ENCODE data around the gene PELI1.

Gene PELI1

DNA sequence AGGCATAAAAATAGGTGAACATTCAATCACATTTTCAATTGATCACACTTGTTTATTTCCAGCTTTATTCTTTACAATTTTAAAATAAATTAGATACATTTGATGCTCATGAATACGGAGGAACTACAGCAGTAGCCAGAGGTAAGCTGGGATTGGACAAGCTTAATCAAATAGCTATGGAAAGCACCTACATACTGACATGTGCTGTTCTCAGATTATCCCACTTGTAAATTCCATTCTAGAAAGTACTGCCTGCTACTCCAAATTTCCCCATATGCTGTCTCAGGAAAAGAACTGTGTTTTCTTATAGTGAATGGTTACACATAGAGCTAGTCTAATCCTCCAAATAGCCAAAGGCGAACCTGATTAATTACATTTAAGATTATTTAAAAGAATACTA is 24.2 kb downstream of the PELI1 start:
- peaks cover 100% of the 10 kb centered on the region for H3K79me2 ChIP-seq (ENCODE audit: control insufficient read depth, low read length)
- no peak for TF ChIP-seq EZH2phosphoT487 (IDR thresholded peaks at IDR 0.05; ENCODE audit: borderline replicate concordance, low read length)
- TF ChIP-seq, protein P1, sequence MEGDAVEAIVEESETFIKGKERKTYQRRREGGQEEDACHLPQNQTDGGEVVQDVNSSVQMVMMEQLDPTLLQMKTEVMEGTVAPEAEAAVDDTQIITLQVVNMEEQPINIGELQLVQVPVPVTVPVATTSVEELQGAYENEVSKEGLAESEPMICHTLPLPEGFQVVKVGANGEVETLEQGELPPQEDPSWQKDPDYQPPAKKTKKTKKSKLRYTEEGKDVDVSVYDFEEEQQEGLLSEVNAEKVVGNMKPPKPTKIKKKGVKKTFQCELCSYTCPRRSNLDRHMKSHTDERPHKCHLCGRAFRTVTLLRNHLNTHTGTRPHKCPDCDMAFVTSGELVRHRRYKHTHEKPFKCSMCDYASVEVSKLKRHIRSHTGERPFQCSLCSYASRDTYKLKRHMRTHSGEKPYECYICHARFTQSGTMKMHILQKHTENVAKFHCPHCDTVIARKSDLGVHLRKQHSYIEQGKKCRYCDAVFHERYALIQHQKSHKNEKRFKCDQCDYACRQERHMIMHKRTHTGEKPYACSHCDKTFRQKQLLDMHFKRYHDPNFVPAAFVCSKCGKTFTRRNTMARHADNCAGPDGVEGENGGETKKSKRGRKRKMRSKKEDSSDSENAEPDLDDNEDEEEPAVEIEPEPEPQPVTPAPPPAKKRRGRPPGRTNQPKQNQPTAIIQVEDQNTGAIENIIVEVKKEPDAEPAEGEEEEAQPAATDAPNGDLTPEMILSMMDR (IDR thresholded peaks at IDR 0.05; ENCODE audit: low read depth, low read length, poor library complexity, severe bottlenecking), result no peak
- no peaks in the 10 kb centered on the region for H3K9me3 ChIP-seq (ENCODE audit: control insufficient read depth, insufficient read depth, low read length)
- no peak overlapping the region; the same call in 1 of the 2 replicates for H3K4me3 ChIP-seq (ENCODE audit: low read length)
- H4K20me1 ChIP-seq (ENCODE audit: control insufficient read depth, insufficient read depth, low read depth, low read length), result peaks cover 19% of the 10 kb centered on the region
- no peaks in the 10 kb centered on the region for H3K9me2 ChIP-seq (replicated peaks; ENCODE audit: control insufficient read depth, low read length)
- peaks cover 40% of the 10 kb centered on the region for H3F3A ChIP-seq (ENCODE audit: control insufficient read depth, insufficient read depth)
- H3K27ac ChIP-seq (ENCODE audit: low read depth, low read length), result peak overlapping the region; percentile 19
- peaks cover 100% of the 10 kb centered on the region for H3K4me1 ChIP-seq (ENCODE audit: control insufficient read depth, low read length)
- H3K36me3 ChIP-seq (ENCODE audit: control insufficient read depth, low read length), result peaks cover 86% of the 10 kb centered on the region
- peak overlapping the region; percentile 39 for H3K4me2 ChIP-seq (ENCODE audit: low read length)
- no peaks in the 10 kb centered on the region for H3K27me3 ChIP-seq (ENCODE audit: control insufficient read depth, low read length)

DNA sequence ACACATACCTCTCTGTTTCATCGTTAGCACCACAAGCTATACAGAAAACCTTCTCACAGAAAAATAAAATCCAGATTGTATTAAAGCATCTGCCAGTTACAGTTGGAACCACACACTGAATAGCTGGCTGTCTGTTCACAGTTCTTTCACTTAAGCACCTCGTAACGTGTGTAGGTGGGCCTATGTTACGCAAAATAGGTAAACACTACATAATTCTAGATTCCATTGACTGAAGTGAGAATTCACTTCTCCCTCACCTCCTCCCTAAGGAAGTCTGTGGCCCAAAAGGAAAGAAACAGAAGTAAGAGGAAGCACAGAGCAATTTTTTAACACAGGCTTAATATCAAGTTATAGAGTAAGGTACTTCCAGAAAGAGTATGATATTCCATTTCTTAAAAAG is 24.9 kb downstream of the PELI1 start:
- peak overlapping the region; percentile 19 for H3K27ac ChIP-seq (ENCODE audit: low read depth, low read length)
- no peaks in the 10 kb centered on the region for H3K27me3 ChIP-seq (ENCODE audit: control insufficient read depth, low read length)
- H4K20me1 ChIP-seq (ENCODE audit: control insufficient read depth, insufficient read depth, low read depth, low read length), result peaks cover 19% of the 10 kb centered on the region
- peaks cover 100% of the 10 kb centered on the region for H3K79me2 ChIP-seq (ENCODE audit: control insufficient read depth, low read length)
- peaks cover 100% of the 10 kb centered on the region for H3K4me1 ChIP-seq (ENCODE audit: control insufficient read depth, low read length)
- H3K9me3 ChIP-seq (ENCODE audit: control insufficient read depth, insufficient read depth, low read length), result no peaks in the 10 kb centered on the region
- H3K4me2 ChIP-seq (ENCODE audit: low read length), result peak overlapping the region; percentile 39
- TF ChIP-seq, protein P1 (IDR thresholded peaks at IDR 0.05; ENCODE audit: low read depth, low read length, poor library complexity, severe bottlenecking), result no peak
- TF ChIP-seq EZH2phosphoT487 (IDR thresholded peaks at IDR 0.05; ENCODE audit: borderline replicate concordance, low read length), result no peak
- no peaks in the 10 kb centered on the region for H3K9me2 ChIP-seq (replicated peaks; ENCODE audit: control insufficient read depth, low read length)
- peak overlapping the region; percentile 12; the same call in 1 of the 2 replicates for H3K4me3 ChIP-seq (ENCODE audit: low read length)
- H3K36me3 ChIP-seq (ENCODE audit: control insufficient read depth, low read length), result peaks cover 87% of the 10 kb centered on the region
- H3F3A ChIP-seq (ENCODE audit: control insufficient read depth, insufficient read depth), result peaks cover 38% of the 10 kb centered on the region

GRCh38 chr2:64115808-64116598 is 28.2 kb downstream of the PELI1 start:
- Histone ChIP-seq H3K79me2 (ENCODE audit: control insufficient read depth, low read length) (peaks cover 100% of the 10 kb centered on the region), H3K4me1 (ENCODE audit: control insufficient read depth, low read length) (peaks cover 99% of the 10 kb centered on the region), H3F3A (ENCODE audit: control insufficient read depth, insufficient read depth) (peaks cover 35% of the 10 kb centered on the region), H3K4me2 (ENCODE audit: low read length) (peak overlapping the region; percentile 42), H3K9me2 (replicated peaks; ENCODE audit: control insufficient read depth, low read length) (no peaks in the 10 kb centered on the region), H3K27me3 (ENCODE audit: control insufficient read depth, low read length) (no peaks in the 10 kb centered on the region), H4K20me1 (ENCODE audit: control insufficient read depth, insufficient read depth, low read depth, low read length) (peaks cover 16% of the 10 kb centered on the region), H3K36me3 (ENCODE audit: control insufficient read depth, low read length) (peaks cover 84% of the 10 kb centered on the region), H3K27ac (ENCODE audit: low read depth, low read length) (peak overlapping the region; percentile 49), H3K9me3 (ENCODE audit: control insufficient read depth, insufficient read depth, low read length) (no peaks in the 10 kb centered on the region), H3K4me3 (ENCODE audit: low read length) (peak overlapping the region; percentile 24)
- TF ChIP-seq, protein P1 (IDR thresholded peaks at IDR 0.05; ENCODE audit: low read depth, low read length, poor library complexity, severe bottlenecking), result no peak
- no peak for TF ChIP-seq EZH2phosphoT487 (IDR thresholded peaks at IDR 0.05; ENCODE audit: borderline replicate concordance, low read length)

Measured in DOHH2 (cell line).